Osteoblast (primary cell): ENCODE measurements around the gene OBSL1. TPM values are rescaled to one million over a fixed set of nuclear protein-coding genes. Genes with fewer than 3 reads are reported as not detected.

ENCODE experiments used
- DNase-seq: peaks from one replicate; pipeline ENCODE4 v3.0.0; 2011; ENCODE audit warnings: low spot score, mixed read lengths; ENCODE audit not compliant: insufficient read length; ENCODE audit errors: missing footprints
- H2AFZ ChIP-seq: 2 replicates; pipeline ENCODE4 v1.6.0; 2011; ENCODE audit warnings: mild to moderate bottlenecking, low read length
- H3K27ac ChIP-seq: 2 replicates; pipeline ENCODE4 v1.5.1; 2011; ENCODE audit warnings: mild to moderate bottlenecking, low read depth, low read length, moderate library complexity
- H3K27me3 ChIP-seq: 2 replicates; pipeline ENCODE4 v1.6.0; 2012; ENCODE audit warnings: mild to moderate bottlenecking, control low read depth, inconsistent platforms, low read length, moderate library complexity; ENCODE audit not compliant: insufficient read depth
- H3K36me3 ChIP-seq: 2 replicates; pipeline ENCODE4 v1.5.1; 2011; ENCODE audit warnings: mild to moderate bottlenecking, low read length, control low read depth, moderate library complexity; ENCODE audit not compliant: insufficient read depth
- H3K4me1 ChIP-seq: 2 replicates; pipeline ENCODE4 v1.5.1; 2011; ENCODE audit warnings: mild to moderate bottlenecking, low read length, control low read depth, moderate library complexity; ENCODE audit not compliant: insufficient read depth
- H3K4me2 ChIP-seq: 2 replicates; pipeline ENCODE4 v1.6.0; 2011; ENCODE audit warnings: mild to moderate bottlenecking, low read length; ENCODE audit not compliant: insufficient read depth
- H3K4me3 ChIP-seq: fragments of 200-600 bp; sonication (generic); 3 replicates; pipeline ENCODE4 v1.5.1; 2012; ENCODE audit warnings: mild to moderate bottlenecking, low read length, inconsistent platforms; ENCODE audit not compliant: insufficient read depth
- H3K79me2 ChIP-seq: 2 replicates; pipeline ENCODE4 v1.6.0; 2012; ENCODE audit warnings: mild to moderate bottlenecking, low read length, control low read depth, inconsistent platforms; ENCODE audit not compliant: insufficient read depth
- H3K9me3 ChIP-seq: 2 replicates; pipeline ENCODE4 v1.5.1; 2011; ENCODE audit warnings: low read depth, low read length, control low read depth
- H4K20me1 ChIP-seq: 2 replicates; pipeline ENCODE4 v1.6.0; 2012; ENCODE audit warnings: mild to moderate bottlenecking, low read length, control low read depth; ENCODE audit not compliant: insufficient read depth
- total RNA-seq: library from RNA; depleted of rRNA; stranded (reverse); fragments of >200 nt; gene quantifications from 2 replicates; pipeline ENCODE4 v1.2.3, GENCODE V29; 2012
- TF ChIP-seq, protein P1 (sequence below): IDR thresholded peaks from 2 replicates; pipeline ENCODE4 v1.5.1; 2011; ENCODE audit warnings: mild to moderate bottlenecking, low read depth, low read length, moderate library complexity; ENCODE audit errors: extremely low read depth

The OBSL1 gene
- total RNA-seq, 1 donor, result 65.9 TPM

DNA sequence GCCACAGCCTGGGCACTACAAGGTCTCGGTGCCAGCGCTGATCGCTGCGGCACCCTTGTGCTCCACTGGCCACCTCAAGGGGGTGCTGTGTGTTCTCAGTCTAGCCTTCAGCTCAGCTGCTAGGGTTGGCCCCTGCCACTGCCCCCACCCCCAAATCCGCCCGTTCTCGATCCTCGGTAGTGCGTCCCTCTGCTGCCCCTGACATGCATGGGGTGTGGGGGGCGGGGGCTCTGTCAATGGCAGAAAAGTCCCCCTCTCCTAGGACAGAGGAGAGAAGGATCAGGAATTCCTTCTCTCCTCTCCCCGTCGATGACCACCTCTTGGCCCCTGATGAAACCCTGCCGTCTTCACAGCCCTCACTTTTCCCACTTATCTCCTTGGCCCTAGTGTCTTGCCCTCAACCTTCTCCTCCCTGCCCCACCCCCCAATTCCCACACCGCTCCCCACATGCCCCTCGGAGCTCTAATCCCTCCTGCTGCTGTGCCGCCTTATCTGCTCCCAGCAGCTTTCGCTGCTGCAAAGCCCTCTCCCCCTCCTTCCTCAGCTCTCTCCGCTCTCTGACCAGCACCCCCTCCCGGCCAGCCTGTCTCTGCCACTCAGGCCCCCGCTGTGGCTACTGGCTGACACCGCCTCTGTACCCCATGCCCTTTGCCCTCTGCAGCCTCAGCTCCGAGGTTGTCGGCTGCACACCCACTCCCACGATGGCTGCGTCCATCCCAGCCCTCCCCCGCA is 61.4 kb downstream of the OBSL1 start:
- Histone ChIP-seq H3K27me3 (peaks cover 40% of the 10 kb centered on the region), H3K4me3 (peak overlapping the region; percentile 69), H3K4me1 (peaks cover 12% of the 10 kb centered on the region), H4K20me1 (peaks cover 5% of the 10 kb centered on the region), H2AFZ (peak overlapping the region; percentile 35), H3K36me3 (peaks cover 14% of the 10 kb centered on the region), H3K9me3 (no peaks in the 10 kb centered on the region), H3K27ac (no peak overlapping the region), H3K4me2 (peak overlapping the region; percentile 89), H3K79me2 (no peaks in the 10 kb centered on the region)
- TF ChIP-seq, protein P1, sequence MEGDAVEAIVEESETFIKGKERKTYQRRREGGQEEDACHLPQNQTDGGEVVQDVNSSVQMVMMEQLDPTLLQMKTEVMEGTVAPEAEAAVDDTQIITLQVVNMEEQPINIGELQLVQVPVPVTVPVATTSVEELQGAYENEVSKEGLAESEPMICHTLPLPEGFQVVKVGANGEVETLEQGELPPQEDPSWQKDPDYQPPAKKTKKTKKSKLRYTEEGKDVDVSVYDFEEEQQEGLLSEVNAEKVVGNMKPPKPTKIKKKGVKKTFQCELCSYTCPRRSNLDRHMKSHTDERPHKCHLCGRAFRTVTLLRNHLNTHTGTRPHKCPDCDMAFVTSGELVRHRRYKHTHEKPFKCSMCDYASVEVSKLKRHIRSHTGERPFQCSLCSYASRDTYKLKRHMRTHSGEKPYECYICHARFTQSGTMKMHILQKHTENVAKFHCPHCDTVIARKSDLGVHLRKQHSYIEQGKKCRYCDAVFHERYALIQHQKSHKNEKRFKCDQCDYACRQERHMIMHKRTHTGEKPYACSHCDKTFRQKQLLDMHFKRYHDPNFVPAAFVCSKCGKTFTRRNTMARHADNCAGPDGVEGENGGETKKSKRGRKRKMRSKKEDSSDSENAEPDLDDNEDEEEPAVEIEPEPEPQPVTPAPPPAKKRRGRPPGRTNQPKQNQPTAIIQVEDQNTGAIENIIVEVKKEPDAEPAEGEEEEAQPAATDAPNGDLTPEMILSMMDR, result peak; percentile 70
- peak; percentile 99 for DNase-seq

DNA sequence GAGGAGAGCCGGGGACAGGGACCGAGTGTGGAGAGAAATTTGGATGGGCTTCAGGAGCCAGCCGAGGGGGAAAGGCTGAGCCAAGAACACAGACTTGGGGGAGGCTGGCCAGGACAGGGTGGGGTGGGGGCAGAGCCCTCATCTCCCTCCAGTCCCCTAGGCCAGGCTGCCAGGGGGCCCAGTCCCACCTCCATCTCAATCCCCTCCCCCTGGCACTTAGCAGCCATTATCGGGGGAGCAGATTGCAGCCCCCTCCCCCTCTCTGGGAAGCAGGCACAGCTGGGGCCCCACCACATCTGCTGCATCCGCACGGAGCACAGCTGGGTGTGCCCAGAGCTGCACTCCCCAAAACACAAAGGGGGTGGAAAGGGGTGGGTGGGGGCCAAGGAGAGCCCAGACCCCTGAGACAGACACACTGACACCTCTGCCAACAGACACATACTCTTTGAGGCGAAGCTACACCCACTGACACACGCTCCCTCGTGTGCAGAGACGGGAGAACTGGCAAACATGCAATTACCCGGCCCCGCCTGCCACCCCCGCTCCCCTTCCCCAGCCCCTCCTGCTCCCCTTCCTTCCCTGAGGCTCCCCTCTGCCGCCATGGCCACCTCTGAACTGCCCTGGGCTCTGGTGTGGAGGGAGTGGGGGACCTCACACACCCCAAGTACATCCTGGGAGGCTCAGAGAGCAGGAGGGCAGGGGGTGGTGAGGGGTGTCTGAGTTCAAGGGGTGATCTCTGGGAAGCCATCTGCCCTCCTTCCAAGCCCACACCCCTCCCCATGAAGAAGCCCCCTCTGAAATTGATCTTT is 62.2 kb downstream of the OBSL1 start:
- Histone ChIP-seq H3K9me3 (no peaks in the 10 kb centered on the region), H4K20me1 (peaks cover 10% of the 10 kb centered on the region), H3K4me1 (peaks cover 12% of the 10 kb centered on the region), H2AFZ (no peak overlapping the region), H3K27ac (no peak overlapping the region), H3K27me3 (peaks cover 33% of the 10 kb centered on the region), H3K4me3 (peak overlapping the region; percentile 69), H3K79me2 (no peaks in the 10 kb centered on the region), H3K4me2 (peak overlapping the region; percentile 89), H3K36me3 (peaks cover 21% of the 10 kb centered on the region)
- TF ChIP-seq, protein P1, result no peak
- no peak for DNase-seq

DNA sequence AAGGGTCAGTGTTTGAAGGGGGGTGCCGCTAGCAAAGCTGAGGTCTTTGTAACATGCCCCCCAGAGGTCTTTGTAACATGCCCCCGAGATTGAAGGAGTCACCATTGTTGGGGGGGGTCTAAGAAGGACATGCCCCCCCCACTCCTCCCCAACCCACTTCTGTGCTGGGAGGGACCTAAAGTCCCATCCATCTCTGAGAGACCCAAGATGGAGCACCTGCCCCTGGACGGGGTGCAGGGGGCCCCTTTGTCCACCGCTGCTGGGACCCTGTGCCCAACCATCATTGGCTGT is 63.0 kb downstream of the OBSL1 start:
- Histone ChIP-seq H3K79me2 (no peaks in the 10 kb centered on the region), H2AFZ (no peak overlapping the region), H4K20me1 (peaks cover 10% of the 10 kb centered on the region), H3K4me1 (peaks cover 12% of the 10 kb centered on the region), H3K27me3 (peaks cover 25% of the 10 kb centered on the region), H3K27ac (no peak overlapping the region), H3K9me3 (no peaks in the 10 kb centered on the region), H3K36me3 (peaks cover 29% of the 10 kb centered on the region), H3K4me3 (no peak overlapping the region), H3K4me2 (no peak overlapping the region)
- DNase-seq, result no peak
- TF ChIP-seq, protein P1, result no peak
